SK-N-SH treated with all-trans-retinoic acid at 6 μM for 48 hours (cell line): ENCODE data around the gene DMD.

Source experiments
- ATAC-seq: fragments of 200-7000 bp; cut with Tn5 transposase; 3 replicates; pipeline ENCODE4 v1.9.1; 2020; ENCODE audit warnings: mild to moderate bottlenecking, moderate library complexity
- ARNTL ChIP-seq: fragments of 450-650 bp; formaldehyde crosslinking; IDR thresholded peaks from 2 replicates; pipeline ENCODE4 v1.5.0; 2020; ENCODE audit warnings: low read depth, mild to moderate bottlenecking, moderate library complexity, borderline replicate concordance
- BACH2 ChIP-seq: fragments of 250-450 bp; sonication (Bioruptor Pico); IDR thresholded peaks from 2 replicates; pipeline ENCODE4 v1.9.0; 2021; ENCODE audit warnings: mild to moderate bottlenecking, borderline replicate concordance
- ESRRG ChIP-seq: fragments of 250-450 bp; sonication (Bioruptor Pico); IDR thresholded peaks from 2 replicates; pipeline ENCODE4 v1.6.1; 2021; ENCODE audit warnings: mild to moderate bottlenecking
- GLIS3 ChIP-seq: fragments of 250-450 bp; sonication (Bioruptor Pico); IDR thresholded peaks from 2 replicates; pipeline ENCODE4 v1.5.0; 2020; ENCODE audit warnings: mild to moderate bottlenecking, moderate library complexity
- OSR1 ChIP-seq: fragments of 250-450 bp; sonication (Bioruptor Pico); IDR thresholded peaks from 2 replicates; pipeline ENCODE4 v1.8.0; 2022; ENCODE audit warnings: moderate library complexity, mild to moderate bottlenecking, inconsistent platforms
- PATZ1 ChIP-seq: fragments of 250-450 bp; sonication (Bioruptor Pico); IDR thresholded peaks from 2 replicates; pipeline ENCODE4 v1.8.0; 2020; ENCODE audit warnings: mild to moderate bottlenecking, moderate library complexity, borderline replicate concordance
- POU6F1 ChIP-seq: fragments of 250-450 bp; sonication (Bioruptor Pico); IDR thresholded peaks from 2 replicates; pipeline ENCODE4 v1.8.0; 2021; ENCODE audit warnings: low read depth, mild to moderate bottlenecking, moderate library complexity, borderline replicate concordance
- PPARA ChIP-seq: fragments of 250-450 bp; sonication (Bioruptor Pico); IDR thresholded peaks from 2 replicates; pipeline ENCODE4 v1.5.0; 2020; ENCODE audit warnings: mild to moderate bottlenecking, borderline replicate concordance
- SNAI2 ChIP-seq: fragments of 250-450 bp; sonication (Bioruptor Pico); IDR thresholded peaks from 2 replicates; pipeline ENCODE4 v1.5.0; 2020; ENCODE audit warnings: mild to moderate bottlenecking, moderate library complexity
- TCF4 ChIP-seq: fragments of 250-450 bp; sonication (Bioruptor Pico); IDR thresholded peaks from 2 replicates; pipeline ENCODE4 v1.8.0; 2021; ENCODE audit warnings: mild to moderate bottlenecking, moderate library complexity, borderline replicate concordance
- TOX ChIP-seq: fragments of 250-450 bp; sonication (Bioruptor Pico); IDR thresholded peaks from 2 replicates; pipeline ENCODE4 v1.8.0; 2021; ENCODE audit warnings: mild to moderate bottlenecking, moderate library complexity, borderline replicate concordance
- TSHZ2 ChIP-seq: fragments of 250-450 bp; sonication (Bioruptor Pico); IDR thresholded peaks from 2 replicates; pipeline ENCODE4 v1.5.0; 2020; ENCODE audit warnings: mild to moderate bottlenecking, moderate library complexity
- ZC3H10 ChIP-seq: fragments of 250-450 bp; sonication (Bioruptor Pico); IDR thresholded peaks from 2 replicates; pipeline ENCODE4 v1.5.1; 2021; ENCODE audit warnings: mild to moderate bottlenecking, moderate library complexity
- ZFP30 ChIP-seq: fragments of 450-650 bp; formaldehyde crosslinking; IDR thresholded peaks from 2 replicates; pipeline ENCODE4 v1.5.0; 2022; ENCODE audit warnings: mild to moderate bottlenecking, moderate library complexity
- ZNF565 ChIP-seq: fragments of 450-650 bp; formaldehyde crosslinking; conservative IDR thresholded peaks from 2 replicates; pipeline ENCODE4 v1.5.0; 2020; ENCODE audit warnings: low read depth, mild to moderate bottlenecking, moderate library complexity
- ZNF70 ChIP-seq: fragments of 450-650 bp; formaldehyde crosslinking; IDR thresholded peaks from 2 replicates; pipeline ENCODE4 v1.5.0; 2020; ENCODE audit warnings: mild to moderate bottlenecking, moderate library complexity
- ZNF8 ChIP-seq: fragments of 450-650 bp; formaldehyde crosslinking; IDR thresholded peaks from 2 replicates; pipeline ENCODE4 v1.5.0; 2020; ENCODE audit warnings: mild to moderate bottlenecking, moderate library complexity

The DMD gene

GRCh38 chrX:31366041-31366440, 1845.3 kb downstream of the DMD start:
- no peak for ATAC-seq

GRCh38 chrX:31356275-31357212, 1854.8 kb downstream of the DMD start:
- ATAC-seq = no peak
- no peak for TF ChIP-seq PATZ1 (CRISPR knock-in tag)

More at GRCh38 chrX:31366041-31366440, 1845.3 kb downstream of the DMD start:
- no peak for TF ChIP-seq OSR1
- no peak for TF ChIP-seq PATZ1 (CRISPR knock-in tag)

GRCh38 chrX:31355206-31355955, 1856.0 kb downstream of the DMD start:
- TF ChIP-seq OSR1 (no peak), ARNTL (CRISPR knock-in tag) (no peak), ZC3H10 (CRISPR knock-in tag) (no peak), TCF4 (CRISPR knock-in tag) (no peak), ZNF70 (no peak), PATZ1 (CRISPR knock-in tag) (no peak), ZNF8 (CRISPR knock-in tag) (no peak), PPARA (CRISPR knock-in tag) (no peak), ZFP30 (CRISPR knock-in tag) (no peak), GLIS3 (CRISPR knock-in tag) (no peak), SNAI2 (CRISPR knock-in tag) (no peak), POU6F1 (CRISPR knock-in tag) (no peak), BACH2 (no peak), ESRRG (CRISPR knock-in tag) (no peak), TSHZ2 (CRISPR knock-in tag) (no peak)
- no peak for ATAC-seq

GRCh38 chrX:31353095-31353494, 1858.3 kb downstream of the DMD start:
- TF ChIP-seq ZC3H10 (CRISPR knock-in tag) = no peak
- TF ChIP-seq BACH2 = no peak
- TF ChIP-seq ZFP30 (CRISPR knock-in tag) = no peak
- TF ChIP-seq ZNF565 (CRISPR knock-in tag) = no peak
- no peak for TF ChIP-seq TOX
- no peak for TF ChIP-seq SNAI2 (CRISPR knock-in tag)
- no peak for TF ChIP-seq GLIS3 (CRISPR knock-in tag)
- no peak for TF ChIP-seq PATZ1 (CRISPR knock-in tag)
- no peak for TF ChIP-seq ARNTL (CRISPR knock-in tag)
- peak; percentile 73 for ATAC-seq
